Stimulated activated CD8-positive, alpha-beta memory T cell treated with anti-CD3 and anti-CD28 coated beads, Interleukin-2, amount 100 ng/mL, for 48 hours (primary cell): ENCODE data around the gene LEKR1.
A peak's percentile ranks its signal among the peaks of the same experiment; 100 is the strongest.
"Not testable (repeated sequence)": the region's sequence is repeated elsewhere in the genome, so short reads cannot be mapped to it uniquely, and the experiment has no call there.

ENCODE experiments used
- DNase-seq, 2 donors: peaks; one replicate each; pipeline ENCODE4 v3.0.0-alpha.2; 2020; ENCODE audit warnings: low read depth in 2 of 2

LEKR1 gene

DNA sequence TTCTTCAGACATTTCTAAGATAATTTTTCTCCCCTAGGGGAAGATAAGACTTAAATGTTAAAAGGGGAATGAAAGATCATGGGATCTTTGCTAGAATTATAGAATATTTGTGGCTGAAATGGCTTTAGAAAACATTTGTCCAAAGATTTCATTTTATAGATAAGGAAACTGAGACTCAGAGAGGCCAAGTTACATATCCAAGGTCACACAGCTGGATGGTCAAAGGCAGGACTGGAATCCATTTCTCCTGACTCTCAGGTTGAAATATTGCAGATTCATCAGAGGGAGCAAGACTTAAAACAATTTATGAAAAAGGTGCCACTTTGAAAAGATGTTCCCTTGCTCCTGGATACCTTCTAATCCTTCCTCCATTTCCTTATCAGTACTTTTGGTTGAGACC lies 19.5 kb upstream of the LEKR1 start:
- no peak for DNase-seq

DNA sequence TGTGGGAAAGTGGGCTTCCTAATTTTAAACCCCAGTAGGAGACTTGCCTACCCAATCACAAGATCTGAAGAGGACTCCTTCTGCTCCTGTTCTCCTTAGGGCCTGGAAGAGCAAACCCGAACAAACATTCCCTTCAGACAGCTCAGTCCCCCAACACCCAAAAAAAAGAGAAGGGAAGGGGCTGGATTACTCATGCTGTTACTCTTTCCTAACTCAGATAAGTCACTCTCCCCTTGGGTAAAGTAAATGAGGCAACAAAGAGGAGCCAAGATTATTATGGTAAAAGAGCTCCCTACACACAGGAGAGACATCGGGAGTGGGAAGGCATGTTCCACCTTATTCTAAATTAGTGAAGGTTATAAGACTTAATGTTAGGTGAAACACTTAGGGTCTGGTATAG lies 18.1 kb upstream of the LEKR1 start:
- no peak for DNase-seq

DNA sequence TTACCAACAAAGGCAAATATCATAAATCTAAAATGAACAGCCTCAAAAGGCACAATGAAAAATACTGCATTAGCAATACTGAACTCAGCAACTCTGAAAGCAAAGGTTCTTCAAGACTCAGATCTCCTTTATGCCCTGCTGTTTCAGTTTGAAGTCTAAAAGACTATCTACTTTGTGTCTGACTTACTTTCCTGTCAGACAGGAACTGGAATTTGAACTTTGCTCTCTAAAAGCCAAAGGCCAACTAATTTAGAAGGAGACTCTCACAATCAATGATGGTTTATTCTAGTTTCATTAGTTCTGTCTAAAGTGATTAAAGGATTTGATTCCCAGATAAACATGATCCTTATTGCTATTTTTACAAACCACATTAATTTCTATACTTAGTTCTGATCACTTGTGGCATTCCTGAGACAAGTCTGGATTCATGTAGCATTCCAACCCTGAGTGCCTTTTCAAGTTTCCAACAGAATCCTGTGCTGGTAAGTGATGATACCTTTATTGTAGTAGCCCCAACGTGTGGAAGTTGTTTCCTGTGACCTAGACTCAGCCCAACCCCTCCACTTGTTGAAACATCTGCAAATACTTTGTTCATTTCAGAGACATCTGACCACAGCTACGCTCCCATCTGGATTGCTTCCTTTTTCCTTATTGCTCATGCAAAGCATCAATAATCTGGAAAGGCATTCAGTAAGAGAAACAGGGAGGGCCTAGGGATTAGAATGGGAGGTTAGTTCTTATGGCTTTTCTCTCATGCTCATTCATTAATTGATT lies 14.9 kb upstream of the LEKR1 start:
- DNase-seq: no peak

DNA sequence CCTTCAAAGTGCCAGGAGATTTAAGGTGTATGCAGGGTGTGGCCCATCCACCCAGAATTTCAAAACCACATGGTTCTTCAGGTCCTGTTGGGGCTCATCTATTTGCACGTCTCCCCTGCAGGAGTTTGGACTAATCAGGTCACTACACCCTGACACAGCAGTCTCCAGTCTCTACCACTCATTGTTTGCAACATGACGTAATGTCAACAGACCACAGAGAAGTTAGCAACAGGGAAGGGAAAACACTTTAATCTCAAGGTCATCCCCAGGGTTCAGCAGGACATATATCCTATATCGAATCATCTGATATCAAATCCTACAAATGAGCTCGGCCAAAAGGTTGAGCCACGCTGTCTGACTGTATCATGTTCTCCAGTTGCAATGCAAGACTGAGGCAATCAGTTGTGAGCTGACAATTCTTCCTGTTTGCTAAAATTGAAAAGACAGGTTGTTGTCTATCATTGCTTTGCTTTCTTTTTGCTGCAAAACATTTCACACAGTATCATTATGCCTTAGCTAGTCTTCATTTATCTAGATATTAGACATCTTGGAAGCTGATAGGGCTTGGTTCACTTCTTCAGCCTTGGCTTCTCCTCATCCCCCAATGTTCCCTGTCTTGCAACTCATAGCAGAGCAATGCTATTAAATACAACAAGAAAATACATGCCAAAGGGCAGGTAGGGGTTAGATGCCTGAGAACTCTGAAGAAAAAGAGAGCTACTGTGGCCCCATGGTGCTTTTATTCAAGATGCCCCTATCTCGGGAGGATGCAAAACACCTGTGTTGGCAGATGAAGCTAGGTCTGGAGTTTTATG lies 13.4 kb upstream of the LEKR1 start:
- no peak for DNase-seq

DNA sequence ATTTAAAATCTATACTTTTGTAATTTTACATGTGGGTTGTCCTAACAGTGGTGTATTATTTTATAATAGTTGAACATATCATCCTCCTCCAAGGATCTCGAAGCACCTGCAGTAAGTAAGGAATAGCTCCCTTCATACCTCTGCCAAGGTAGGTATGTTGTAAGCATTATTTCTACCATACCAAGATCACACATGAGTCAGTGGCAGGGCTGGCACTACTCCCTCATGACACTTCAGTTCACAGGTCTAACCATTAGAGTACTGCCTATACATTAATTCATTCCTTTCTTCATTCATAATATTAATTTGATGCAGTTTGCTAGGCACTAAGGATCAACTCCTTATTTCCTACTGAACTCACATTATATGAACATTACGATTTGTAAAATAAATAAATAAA lies 11.9 kb upstream of the LEKR1 start:
- no peak for DNase-seq

DNA sequence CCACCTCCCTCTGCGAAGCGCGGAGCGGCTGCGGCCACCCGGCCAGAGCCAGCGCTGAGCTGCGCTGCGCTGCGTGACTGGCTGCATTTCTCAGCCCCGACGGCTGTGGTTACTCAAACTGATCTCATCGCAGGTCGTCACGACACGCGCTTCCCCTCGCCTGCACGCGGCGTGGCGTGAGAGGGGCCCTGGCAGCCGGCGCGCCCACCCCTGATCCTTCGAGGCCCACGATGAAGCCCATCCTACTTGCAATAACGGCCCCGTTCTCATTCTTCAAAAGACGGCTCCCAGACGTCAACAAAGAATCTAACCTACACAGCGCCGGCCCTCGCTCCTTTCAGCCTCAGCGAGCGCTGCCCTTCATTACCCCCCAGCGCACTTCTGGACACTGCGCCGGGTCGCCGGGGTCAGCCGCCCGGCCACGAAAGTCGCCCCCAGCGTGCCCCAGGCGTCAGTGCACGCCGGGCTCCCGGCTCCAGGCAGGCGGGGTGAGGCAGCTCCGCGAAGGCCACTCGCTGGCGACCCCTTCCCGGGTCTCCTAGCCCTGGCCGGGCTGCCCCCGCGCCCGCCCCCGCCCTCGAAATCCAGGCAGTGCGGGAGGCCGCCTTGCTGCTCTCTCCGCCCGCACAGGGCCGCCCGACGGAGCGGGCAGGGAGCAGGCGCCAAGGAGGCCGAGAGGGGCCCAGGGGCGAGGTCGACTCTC lies 9.9 kb upstream of the LEKR1 start:
- peak; percentile 4 to 13 for DNase-seq

DNA sequence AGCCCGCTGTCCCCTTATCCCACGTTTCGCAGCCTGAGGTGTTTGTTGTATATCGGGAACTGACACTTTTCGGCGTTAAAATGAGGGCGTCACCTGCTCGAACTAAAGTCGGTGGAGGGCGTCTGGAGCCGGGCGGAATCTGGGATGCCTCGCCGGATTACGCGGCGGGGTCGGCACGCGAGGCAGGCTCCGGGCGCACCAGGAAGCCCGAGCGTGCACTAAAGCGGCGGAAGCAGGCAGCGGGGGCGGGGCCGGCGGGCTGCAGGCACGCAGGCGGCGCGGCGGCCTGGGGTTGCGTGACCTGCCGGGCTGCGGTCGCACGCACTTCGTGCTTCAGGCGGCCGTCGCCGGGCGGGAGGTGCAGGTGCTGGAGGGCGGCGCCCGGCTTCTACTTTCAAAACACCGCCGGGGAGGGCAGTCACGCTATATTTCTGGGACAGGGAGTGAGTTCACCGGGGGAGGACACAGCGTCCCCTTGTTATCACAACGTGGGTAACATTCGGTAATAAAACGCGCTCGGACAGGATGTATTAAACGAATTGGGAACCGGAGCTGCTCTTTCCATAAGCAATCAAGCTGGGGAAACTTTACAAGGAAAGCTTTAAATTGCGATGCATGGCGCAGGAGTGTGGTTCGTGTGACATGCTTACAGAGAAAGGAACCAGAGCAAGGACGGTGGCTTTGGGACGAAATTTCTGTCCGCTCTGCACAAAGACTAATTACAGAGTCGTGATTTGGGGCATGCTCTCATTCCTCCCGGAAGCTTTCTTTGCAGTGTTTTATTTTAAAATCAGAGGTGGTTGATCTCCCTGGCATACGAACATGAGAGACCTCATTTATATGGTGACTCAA lies 9.1 kb upstream of the LEKR1 start:
- peak; percentile 75 to 81 for DNase-seq

DNA sequence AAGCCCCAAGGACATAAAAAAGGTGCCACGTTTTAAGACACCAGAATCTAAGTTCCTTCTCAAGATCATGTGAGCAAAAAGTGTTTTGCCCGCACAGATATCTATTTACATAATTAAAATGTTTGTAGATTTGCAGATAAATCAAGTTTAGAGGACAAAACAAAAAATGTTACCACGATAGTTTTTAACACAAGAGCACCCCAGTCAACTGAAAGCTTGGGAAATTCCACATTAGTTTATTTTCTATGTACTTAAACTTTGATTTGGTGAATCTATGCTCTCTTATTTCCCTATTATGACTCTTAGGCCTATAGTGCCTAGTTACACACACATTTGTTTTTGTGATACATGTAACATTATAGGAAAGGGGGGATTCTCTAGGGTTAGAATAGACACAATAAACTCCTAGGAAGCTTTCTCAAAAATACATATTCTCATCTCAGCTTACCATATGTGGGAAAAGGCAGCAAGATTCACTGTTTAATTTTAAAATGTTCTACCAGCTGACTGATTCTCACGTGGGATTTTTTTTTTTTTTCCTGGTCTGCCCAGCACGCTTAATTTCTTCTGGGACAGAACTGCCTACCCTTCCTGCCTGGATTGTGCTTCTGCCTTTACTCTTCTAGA lies 8.4 kb upstream of the LEKR1 start:
- DNase-seq: no peak

DNA sequence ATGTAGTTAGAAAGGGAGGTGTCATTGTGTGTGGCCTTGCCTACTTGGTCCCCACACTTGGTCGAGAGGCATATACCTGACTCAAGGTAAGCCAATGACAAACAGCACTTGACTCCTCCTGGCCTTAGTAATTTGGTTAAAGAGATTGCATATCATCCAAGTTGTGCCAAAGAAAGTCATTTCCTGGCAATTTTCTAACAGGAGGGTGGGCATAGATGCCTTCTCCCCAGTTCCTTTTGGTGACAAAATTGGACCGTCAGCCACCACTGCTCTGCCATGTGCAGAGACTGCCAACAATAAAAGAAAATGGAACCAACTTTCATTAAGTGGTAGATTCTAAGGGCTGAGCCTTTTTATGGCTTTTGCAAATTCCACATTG lies 7.9 kb upstream of the LEKR1 start:
- no peak for DNase-seq

DNA sequence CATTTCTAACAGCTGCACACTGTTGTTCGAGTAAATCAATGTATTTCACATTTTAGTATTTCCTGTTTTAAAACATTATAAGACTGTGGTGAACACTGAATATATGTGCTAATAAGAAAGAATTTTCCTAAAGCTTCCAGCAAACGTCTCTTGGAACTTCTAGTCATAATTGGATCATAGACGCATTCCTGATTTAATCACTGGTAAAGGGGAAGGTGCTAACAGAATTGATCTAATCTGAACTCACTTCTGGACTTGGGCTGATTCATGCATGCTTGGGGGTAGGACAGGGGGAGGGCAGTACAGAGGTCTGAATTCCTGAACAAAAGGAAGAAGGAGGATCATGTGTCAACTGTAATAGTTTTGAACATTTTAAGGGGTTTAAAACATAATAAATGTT lies 7.3 kb upstream of the LEKR1 start:
- no peak for DNase-seq

DNA sequence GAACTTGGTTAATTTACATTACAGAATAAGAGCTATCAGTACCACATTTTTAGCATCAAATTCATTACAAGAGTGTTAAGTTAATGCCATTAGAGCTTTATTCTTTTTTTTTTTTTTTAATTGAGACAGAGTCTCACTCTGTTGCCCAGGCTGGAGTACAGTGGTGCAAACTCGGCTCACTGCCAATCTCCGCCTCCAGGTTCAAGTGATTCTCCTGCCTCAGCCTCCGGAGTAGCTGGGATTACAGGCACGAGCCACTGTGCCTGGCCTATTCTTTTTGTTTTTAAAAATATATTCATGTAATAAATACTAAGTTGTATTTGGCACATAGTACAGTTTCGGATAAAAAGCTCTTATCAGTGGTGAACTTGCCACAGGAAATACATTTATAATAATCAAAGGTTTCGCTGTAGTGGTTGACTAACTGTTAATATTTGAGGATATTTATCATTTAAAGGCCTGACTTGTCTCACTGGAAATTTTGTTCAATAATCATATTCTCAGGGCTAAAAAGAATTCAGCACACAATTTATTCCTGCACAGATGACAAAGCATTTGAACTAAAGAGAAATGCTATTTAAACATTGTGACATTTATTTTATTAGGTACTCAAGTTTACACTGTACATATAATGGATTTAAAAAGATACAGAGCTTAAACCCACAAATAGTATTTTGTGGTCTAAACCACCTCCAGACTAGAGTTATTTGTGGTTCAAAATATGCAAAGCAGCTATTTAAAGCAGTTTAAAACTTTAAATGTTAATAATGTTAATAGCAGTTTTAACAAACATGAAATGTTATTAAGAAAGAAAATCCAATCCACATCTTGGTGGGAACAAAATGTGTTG lies 6.1 kb upstream of the LEKR1 start:
- DNase-seq: no peak

DNA sequence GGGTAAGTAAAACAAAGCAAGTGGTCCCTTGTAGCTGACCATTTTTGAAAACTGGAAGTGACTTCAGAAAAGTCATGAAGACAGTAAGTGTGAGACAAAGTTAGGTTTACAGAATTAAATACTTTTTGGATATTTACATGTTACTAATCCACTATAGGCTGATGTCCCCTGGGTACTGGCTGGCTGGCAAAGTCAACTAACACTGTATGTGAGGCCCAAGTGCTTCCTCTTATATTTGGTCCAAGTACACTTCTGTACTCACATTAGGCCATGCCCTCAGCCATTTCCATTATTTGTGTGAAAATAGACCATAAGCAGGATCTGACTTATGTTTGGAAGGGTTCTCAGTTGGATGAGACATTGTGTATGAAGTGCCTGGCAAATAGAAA lies 5.5 kb upstream of the LEKR1 start:
- DNase-seq: no peak

DNA sequence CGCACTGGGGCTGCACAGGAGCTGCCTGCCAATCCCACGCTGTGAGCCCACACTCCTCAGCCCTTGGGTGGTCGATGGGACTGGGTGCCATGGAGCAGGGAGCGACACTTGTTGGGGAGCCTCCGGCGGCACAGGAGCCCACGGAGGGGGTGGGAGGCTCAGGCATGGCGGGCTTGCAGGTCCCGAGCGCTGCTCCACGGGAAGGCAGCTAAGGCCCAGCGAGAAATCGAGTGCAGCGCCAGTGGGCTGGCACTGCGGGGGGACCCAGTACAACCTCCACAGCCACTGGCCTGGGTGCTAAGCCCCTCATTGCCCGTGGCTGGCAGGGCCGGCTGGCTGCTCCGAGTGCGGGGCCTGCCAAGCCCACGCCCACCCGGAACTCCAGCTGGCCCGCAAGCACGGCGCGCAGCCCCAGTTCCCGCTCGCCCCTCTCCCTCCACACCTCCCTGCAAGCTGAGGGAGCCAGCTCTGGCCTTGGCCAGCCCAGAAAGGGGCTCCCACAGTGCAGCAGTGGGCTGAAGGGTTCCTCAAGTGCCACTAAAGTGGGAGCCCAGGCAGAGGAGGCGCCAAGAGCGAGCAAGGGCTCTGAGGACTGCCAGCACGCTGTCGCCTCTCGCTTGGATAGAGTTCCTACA lies 3.4 kb upstream of the LEKR1 start:
- DNase-seq: not testable (repeated sequence)

DNA sequence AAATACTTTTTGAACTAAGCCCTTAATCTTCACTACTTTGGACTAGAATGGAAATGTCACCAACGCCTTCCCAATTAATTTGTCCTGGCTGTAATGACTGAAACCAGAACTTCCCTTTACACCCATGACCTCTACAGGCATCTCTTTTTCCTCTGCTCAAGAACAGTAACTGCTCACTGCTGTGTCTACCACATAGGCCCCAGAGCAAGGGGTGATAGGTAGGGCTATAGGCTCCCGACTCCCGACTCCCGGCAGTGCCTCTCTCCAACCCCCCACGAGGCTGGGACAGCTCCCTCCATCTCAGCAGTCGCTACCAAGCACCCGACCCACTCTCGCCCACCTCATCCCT lies 384 bp upstream of the LEKR1 start:
- no peak for DNase-seq

DNA sequence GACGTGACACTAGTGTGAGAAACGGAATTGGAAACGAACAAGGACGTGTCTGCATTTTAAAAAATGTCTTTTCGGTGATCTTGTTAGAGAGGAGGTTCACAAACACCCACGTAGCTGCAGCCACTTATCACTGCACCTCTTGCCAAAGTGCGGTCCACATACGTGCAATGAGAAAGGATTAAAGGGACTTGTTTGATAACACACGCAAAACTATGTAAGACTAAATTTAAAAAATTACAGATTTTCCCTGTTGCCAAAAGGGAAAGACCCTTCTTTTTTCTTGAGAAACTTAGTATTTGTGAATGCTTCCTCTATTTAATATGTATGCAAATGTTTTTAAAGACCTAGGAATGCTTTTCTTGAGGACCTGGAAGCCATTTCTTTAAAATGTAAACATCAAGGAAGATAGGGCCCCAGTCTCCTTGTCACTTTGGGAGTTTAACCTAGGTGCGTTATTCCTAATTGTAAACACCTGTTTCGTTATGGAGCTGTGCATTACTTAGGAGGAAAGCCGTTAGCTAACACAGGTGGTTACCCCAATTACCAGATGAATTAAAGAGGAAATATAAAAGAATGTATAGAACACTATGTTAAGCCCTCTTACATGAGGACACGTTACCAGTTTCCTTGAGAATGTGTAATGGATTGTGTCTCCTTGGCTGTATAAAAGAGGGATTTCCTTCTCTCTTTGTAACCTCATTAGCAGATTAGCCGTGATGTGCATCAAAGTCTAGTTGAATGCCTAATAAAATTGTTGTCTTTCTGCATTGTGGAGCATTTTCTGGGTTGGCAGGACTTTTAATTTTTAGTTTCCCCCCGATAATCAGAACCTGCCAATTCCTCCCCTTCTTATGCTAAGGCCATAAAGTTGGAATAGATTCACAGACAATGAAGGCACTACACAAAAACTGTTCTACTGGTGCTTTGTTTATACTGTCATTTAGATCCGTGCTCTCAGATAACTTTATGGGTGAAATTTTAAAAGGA lies 1.0 kb downstream of the LEKR1 start:
- DNase-seq: no peak

DNA sequence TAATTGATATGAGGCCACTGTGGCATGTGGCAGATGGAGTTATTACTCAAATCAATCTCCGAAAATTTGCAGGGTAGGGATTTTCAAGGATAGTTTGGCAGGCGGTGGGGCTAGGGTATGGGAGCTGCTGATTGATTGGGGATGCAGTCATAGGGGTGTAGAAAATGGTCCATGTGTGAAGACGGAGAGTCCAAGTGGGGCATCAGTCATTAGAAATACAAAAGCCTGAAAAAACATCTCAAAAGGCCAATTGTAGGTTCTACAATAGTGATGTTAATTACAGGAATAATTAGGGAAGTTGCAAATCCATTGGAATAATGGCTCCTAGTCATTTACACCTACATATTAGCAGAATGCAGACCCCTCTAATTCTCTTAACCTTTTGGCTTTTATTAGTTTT lies 4.9 kb downstream of the LEKR1 start:
- no peak for DNase-seq

DNA sequence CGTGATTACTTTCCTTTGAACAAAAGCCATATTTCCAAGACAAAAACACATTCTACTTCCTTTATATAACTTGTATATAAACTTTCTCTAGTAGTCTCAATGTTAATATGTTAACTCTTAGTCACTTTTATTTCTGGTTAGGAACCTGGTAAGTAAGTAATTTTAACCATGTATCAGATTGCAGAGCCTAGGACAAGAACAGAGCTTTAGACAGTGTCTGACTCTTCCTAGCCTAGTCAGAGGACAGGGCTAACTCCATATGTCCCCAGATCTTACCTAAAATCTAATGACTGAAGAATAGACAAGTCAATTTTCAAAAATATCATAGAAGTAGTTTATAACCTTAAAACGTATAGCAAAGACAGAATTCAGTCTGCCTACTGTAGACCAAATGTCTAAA lies 8.3 kb downstream of the LEKR1 start:
- no peak for DNase-seq

DNA sequence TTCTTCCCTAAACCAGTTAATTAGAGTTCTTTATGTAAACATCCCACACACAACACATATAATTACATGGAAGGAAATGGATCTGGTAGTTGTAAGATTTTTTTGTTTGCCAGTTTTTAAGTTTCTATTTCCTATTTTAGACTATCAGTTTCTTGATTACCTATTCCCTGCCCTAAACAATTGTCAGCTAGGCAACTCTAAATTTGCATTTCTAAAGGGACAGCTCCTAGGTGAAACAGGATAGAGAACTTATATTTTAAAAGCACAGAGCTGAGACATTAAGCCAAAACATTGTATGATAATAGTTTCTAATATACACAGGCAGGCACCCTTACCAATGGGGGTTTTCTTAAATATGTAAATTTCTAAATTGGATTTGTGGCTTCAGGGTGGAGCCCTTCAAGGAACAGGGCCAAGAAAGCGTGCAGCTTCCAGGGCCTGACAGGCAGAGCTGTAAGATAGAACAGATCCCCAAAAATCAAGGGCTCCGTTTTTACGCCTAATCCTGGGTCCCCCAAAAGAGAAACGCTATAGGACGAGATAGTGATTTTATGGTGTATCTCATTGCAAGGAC lies 8.9 kb downstream of the LEKR1 start:
- no peak for DNase-seq
